ENCODE data around the gene EIF6.

EIF6 gene

GRCh38 chr20:35293303-35294292 is 9.0 kb upstream of the EIF6 start:
- no peak for DNase-seq

GRCh38 chr20:35292504-35293285 is 8.1 kb upstream of the EIF6 start:
- no peak for DNase-seq

- DNase-seq: no peak
Observed at GRCh38 chr20:35291654-35292503, 7.3 kb upstream of the EIF6 start, which contains the start of gene FAM83C. Gene FAM83C, minus strand, starts transcription at chr20:35292425. Its CDS starts 121 bp downstream, at chr20:35292304.

- no peak for DNase-seq
Observed at GRCh38 chr20:35290887-35291417, 6.4 kb upstream of the EIF6 start.

DNA sequence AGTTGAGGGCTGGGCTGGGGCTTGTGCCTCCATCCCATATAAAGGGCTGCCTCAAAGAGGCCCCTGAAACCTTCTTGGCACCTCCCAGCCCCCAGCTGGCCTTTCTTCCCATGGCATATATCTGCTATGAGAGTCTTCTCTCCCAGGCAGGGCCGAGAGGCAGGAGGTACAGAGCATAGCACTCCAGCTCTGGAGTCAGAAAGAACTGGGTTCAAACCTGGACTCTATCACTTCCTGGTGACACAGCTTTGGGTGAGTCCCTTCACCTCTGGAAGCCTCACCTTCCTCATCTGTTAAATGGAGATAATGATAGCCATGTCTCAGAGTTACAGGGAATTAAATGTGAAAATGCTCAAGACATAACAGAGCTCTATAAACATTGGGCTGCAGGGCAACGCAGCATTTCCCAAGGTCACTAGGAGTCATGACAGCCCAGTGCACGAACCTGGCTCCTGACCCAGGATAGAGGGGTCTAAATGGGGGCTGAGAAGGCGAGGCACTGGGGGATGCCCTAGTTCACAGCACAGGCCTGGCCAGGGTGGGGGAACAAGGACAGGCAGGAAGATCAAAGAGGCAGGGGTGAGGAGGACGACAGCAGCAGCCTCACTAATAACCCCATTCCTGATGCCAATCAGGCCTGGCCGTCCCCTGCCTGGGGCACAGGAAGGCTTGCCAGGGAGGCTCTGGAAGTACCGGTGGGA is 5.8 kb upstream of the EIF6 start:
- no peak for DNase-seq

DNA sequence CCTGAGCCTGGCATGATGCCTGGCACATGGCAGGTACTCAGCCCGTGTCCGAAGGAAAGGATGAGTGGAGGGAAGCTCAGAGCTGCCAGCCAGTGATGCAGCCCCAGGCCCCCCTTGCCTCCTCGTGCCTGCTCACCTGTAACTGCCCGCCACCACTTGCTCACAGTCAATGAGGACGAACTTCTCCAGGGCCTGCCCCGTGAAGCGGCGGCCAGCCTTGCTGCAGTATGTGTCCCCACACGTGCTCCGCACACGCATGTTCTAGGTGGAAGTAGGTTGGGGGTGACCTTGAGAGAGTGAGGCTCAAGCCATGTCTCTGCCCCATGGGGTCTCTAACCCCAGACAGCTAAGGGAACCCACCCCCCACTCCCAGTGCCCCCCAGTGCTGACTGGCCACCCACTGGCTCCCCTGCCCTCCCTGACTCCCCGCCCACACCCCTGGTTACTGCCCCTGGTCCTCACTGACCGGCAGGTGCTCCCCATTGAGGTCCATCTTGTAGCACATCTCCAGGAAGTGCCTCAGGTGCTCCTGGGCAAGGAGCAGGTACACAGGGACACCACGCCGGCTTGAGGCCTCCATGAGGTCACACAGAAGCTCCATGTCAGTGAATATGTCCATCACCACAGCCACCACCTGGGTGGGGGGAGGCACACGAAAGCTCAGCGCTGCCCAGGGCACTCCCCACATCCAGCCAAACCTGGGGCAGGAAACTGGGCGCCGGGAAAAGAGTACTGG is 3.9 kb upstream of the EIF6 start:
- no peak for DNase-seq

- no peak for DNase-seq
Observed at GRCh38 chr20:35287509-35288324, 3.1 kb upstream of the EIF6 start.

DNA sequence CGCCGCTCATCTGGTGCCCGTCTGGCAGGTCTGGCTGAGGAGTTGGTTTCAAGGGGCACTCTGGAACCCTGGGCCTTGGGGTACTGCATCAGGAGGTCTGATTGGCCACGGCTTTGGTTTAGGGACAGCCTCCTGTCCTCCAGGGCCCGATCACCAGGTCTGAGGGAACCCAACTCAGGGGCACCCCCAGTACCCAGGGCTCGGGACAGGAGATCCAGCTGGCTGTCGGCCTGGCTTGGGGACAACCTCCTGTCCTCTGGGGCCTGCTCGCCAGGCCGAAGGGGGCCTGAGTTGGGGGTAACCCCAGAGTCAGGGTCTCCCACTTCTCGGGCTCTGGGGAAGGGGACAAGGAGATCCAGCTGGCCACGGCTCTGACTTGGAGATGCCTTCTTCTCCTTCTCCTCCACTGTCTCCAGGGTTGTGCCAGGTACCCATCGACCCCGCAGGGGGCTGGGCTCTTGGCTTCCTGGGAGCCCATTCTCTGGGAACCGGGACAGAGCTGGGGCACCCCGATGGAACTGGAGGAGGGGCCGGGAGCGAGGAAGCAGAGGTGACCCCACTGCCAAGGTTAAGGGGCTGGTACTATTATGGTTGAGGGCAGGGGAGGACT is 2.4 kb upstream of the EIF6 start:
- no peak for DNase-seq

DNA sequence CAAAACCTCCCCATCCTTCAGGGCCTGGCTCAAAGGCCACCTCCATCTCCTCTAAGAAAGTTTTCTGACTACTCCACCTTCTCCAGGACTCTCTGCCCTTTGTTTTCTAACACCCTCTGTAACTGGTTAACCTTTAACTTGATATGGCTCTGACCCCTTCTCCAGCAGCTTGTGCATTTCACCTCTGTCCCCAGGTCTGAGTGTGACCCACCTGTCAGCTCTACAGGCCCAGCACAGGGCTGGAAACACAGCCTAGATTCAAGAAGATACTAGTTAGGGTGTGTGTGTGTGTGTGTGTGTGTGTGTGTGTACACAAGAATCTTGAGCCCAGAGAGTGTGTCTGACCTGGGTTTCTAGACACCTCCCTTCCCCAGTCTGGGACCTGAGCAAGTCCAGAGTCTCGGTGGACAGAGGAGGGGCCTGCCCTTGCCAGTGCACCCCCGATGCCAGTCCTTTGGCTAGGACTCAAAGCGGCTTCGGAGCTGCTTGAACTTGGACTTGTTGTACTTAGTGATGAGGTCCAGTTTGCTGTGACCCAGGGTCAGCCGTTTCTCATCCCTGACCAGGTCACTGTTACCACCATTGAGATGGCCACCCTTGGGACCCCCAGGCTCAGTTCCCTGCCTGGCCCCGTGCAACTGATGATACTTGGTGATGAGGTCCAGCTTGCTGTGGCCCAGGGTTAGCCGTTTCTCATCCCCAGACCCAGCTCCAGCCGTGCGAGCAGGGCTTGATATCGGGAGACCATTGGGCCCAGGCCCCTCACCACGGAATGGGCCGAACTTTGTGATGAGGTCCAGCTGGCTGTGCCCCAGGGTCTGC is 1.7 kb upstream of the EIF6 start:
- no peak for DNase-seq

DNA sequence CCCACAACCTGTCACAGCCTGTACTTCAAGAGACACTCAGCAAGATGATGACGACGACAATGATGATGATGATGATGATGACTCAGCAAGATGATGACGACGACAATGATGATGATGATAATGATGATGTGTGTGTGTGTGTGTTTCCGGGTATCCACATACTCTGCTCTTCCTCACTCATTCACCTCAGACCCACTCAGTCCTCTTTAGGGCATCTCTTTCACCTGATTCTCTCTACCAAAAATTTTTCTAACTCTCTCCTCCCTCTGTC is 1.2 kb upstream of the EIF6 start:
- no peak for DNase-seq

DNA sequence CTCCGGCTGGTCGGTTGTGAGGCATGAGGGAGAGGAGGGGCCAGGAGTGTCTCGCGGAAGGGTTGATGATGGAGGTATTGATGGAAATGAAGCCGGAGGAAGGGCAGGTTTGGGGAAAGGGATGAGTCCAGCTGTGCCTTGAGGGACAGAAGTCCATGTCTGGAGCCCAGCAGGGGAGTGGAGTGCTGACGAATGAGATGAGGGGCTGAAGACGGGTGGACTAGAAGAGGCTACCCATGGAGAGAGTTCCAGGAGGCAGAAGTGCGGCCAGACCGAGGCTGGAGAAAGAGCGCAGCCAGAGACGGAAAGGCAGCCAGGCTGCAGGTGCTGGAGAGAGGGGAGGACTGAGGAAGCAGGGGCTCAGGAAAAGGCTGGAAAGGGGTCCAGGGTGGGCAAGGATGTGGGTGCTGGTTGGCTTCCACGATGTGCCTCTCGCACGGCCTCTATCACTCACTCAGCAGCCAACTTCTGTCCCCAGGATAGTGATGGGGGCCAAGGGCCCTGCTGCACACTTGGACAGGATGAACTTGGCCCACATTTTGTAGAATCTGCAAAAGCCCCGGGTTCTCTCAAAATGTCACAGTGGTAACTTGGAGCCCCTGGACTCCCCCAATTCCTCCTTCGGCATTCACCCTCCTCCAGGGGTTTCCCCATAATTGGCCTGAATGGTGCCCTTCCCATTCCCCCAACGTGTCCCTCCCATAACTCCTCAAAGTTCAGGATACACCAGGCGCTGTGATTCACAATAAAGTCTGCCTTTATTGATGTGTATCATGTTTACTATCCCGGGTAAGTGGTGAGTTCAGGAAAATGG is 627 bp upstream of the EIF6 start:
- no peak for DNase-seq

- no peak for DNase-seq
Observed at GRCh38 chr20:35283441-35284266, 918 bp downstream of the EIF6 start.

GRCh38 chr20:35281506-35282101 is 3.0 kb downstream of the EIF6 start:
- no peak for DNase-seq

- no peak for DNase-seq
Observed at GRCh38 chr20:35280523-35280922, 4.0 kb downstream of the EIF6 start.

GRCh38 chr20:35279533-35280174 is 4.9 kb downstream of the EIF6 start:
- no peak for DNase-seq

- no peak for DNase-seq
Observed at GRCh38 chr20:35279040-35279439, 5.5 kb downstream of the EIF6 start.

All from activated CD4-positive, alpha-beta T cell treated with anti-CD3 and anti-CD28 coated beads, Interleukin-2, amount 50 U/mL, for 16 hours (primary cell).